DOHH2 (cell line): ENCODE data around the gene HMCES.

ENCODE experiments used
- EZH2phosphoT487 ChIP-seq: fragments of 200-600 bp; sonication (generic); IDR thresholded peaks from 2 replicates; pipeline ENCODE4 v1.6.1; 2017; ENCODE audit warnings: borderline replicate concordance, mild to moderate bottlenecking, antibody characterized with exemption, low read length, moderate library complexity, mixed read lengths
- TF ChIP-seq, protein P1 (sequence below): fragments of 200-600 bp; sonication (generic); IDR thresholded peaks from one replicate; pipeline ENCODE4 v1.5.1; 2014; ENCODE audit warnings: antibody characterized with exemption, mild to moderate bottlenecking, low read depth, low read length; ENCODE audit not compliant: poor library complexity, severe bottlenecking

GRCh38 chr3:129323651-129324294 lies 45.1 kb downstream of the HMCES start:
- TF ChIP-seq, protein P1, sequence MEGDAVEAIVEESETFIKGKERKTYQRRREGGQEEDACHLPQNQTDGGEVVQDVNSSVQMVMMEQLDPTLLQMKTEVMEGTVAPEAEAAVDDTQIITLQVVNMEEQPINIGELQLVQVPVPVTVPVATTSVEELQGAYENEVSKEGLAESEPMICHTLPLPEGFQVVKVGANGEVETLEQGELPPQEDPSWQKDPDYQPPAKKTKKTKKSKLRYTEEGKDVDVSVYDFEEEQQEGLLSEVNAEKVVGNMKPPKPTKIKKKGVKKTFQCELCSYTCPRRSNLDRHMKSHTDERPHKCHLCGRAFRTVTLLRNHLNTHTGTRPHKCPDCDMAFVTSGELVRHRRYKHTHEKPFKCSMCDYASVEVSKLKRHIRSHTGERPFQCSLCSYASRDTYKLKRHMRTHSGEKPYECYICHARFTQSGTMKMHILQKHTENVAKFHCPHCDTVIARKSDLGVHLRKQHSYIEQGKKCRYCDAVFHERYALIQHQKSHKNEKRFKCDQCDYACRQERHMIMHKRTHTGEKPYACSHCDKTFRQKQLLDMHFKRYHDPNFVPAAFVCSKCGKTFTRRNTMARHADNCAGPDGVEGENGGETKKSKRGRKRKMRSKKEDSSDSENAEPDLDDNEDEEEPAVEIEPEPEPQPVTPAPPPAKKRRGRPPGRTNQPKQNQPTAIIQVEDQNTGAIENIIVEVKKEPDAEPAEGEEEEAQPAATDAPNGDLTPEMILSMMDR = peak; percentile 43
- TF ChIP-seq EZH2phosphoT487 = no peak
